Uterus (tissue), 2 donors: ENCODE measurements around the gene YBEY.

Experiments
- CTCF ChIP-seq, 4 experiments: fragments of 200-600 bp in 2 of 4; fragments of 450-650 bp in 2 of 4; sonication (generic) in 2 of 4; IDR thresholded peaks; one replicate each; pipeline ENCODE4 v1.5.1; 2016 to 2019; ENCODE audit warnings: antibody characterized with exemption in 4 of 4, mild to moderate bottlenecking in 2 of 4, moderate library complexity in 1 of 4
- POLR2A ChIP-seq, 2 donors: fragments of 450-650 bp; IDR thresholded peaks; one replicate each; pipeline ENCODE4 v1.6.1; 2016; ENCODE audit warnings: antibody characterized with exemption in 2 of 2, mild to moderate bottlenecking in 1 of 2, moderate library complexity in 1 of 2

DNA sequence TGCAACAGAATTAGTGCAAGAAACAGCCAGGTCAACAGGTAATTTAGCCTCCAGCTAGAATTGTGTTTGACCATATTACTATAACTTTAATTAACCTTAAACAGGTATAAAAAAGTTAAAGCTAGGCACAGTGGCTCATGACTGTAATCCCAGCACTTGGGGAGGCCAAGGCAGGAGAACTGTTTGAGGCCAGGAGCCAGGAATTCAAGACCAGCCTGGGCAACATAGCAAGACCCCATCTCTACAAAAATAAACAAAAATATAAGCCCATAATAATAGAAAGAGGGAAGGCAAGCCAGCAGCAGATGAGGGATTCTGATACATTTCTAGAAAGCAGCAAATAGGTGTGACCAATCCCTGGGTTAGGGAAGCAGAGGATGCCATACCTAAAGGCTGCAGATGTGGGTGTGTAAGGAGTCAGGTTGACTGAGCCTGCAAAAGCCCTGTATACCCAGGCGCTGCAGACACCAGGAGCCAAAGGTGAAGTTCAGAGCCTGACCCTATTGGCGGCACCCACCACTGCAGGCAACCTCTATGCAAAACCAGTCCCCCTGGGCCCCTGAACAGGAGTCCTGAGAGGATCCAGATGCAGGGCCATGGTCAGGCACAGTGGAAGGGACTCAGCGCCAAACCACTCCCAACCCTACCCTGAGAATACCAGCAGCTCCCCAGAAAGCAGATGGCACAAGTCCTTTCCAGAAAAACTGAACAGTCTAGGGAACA lies 38.3 kb upstream of the YBEY start:
- TF ChIP-seq CTCF (IDR thresholded peaks at IDR 0.05) (no peak), POLR2A (IDR thresholded peaks at IDR 0.05) (no peak)
